GM20000 (cell line): ENCODE data around the gene TMEM87A.

ENCODE experiments used
- DNase-seq: peaks from one replicate; pipeline ENCODE4 v3.0.0; 2012; ENCODE audit warnings: low spot score
- CTCF ChIP-seq: IDR thresholded peaks from 2 replicates; pipeline ENCODE4 v1.5.1; 2012; ENCODE audit warnings: mild to moderate bottlenecking, control low read depth; ENCODE audit errors: extremely low read depth, missing control alignments

TMEM87A gene

GRCh38 chr15:42215913-42216829 is 57.1 kb downstream of the TMEM87A start:
- no peak for DNase-seq
- TF ChIP-seq CTCF: no peak

- no peak for TF ChIP-seq CTCF
Observed at GRCh38 chr15:42214600-42214999, 58.6 kb downstream of the TMEM87A start.

GRCh38 chr15:42213511-42213910 is 59.7 kb downstream of the TMEM87A start:
- TF ChIP-seq CTCF: no peak

More at GRCh38 chr15:42214600-42214999, 58.6 kb downstream of the TMEM87A start:
- DNase-seq: no peak

GRCh38 chr15:42210696-42211095 is 62.5 kb downstream of the TMEM87A start:
- TF ChIP-seq CTCF: no peak

More at GRCh38 chr15:42213511-42213910, 59.7 kb downstream of the TMEM87A start:
- no peak for DNase-seq

GRCh38 chr15:42207674-42208579 is 65.3 kb downstream of the TMEM87A start, which contains the start of gene VPS39:
VPS39 (minus strand) TSS chr15:42208304; CDS start chr15:42208153, 151 bp downstream.
- peak; percentile 84 for DNase-seq
- no peak for TF ChIP-seq CTCF

More at GRCh38 chr15:42210696-42211095, 62.5 kb downstream of the TMEM87A start:
- DNase-seq: no peak

- no peak for TF ChIP-seq CTCF
- DNase-seq: no peak
Observed at GRCh38 chr15:42206406-42206805, 66.8 kb downstream of the TMEM87A start.

GRCh38 chr15:42203891-42204290 is 69.3 kb downstream of the TMEM87A start:
- no peak for TF ChIP-seq CTCF
- no peak for DNase-seq
